AG10803 (cell line): ENCODE measurements around the gene DET1.

Experiments
- DNase-seq: peaks from one replicate; pipeline ENCODE4 v3.0.0; 2010; ENCODE audit warnings: low read depth
- H3K4me3 ChIP-seq: 2 replicates; pipeline ENCODE4 v1.5.1; 2011; ENCODE audit warnings: mild to moderate bottlenecking, low read length, control low read depth
- TF ChIP-seq, protein P1 (sequence below): conservative IDR thresholded peaks from 2 replicates; pipeline ENCODE4 v1.5.1; 2011; ENCODE audit warnings: mild to moderate bottlenecking, low read length, control low read depth, inconsistent platforms

The DET1 gene

DNA sequence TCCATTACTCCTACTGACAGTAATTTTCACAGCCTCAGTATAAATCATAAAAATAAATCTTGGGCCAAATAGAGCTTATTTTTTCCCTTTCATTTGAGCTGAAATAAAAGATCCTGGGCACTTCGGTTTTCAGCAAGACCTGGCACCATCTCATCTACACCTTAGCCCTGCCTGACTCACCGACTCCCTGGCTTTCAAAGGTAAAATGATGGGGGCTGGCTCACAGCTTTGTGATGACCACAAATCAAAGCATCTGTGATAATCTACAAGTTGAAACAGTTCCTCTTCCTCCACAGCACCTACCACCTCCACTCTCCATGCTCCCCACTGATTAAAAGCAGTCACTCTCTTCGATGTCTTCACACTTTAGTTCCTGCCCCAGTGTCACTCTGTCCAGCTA lies 27.6 kb downstream of the DET1 start:
- DNase-seq, result no peak
- TF ChIP-seq, protein P1, sequence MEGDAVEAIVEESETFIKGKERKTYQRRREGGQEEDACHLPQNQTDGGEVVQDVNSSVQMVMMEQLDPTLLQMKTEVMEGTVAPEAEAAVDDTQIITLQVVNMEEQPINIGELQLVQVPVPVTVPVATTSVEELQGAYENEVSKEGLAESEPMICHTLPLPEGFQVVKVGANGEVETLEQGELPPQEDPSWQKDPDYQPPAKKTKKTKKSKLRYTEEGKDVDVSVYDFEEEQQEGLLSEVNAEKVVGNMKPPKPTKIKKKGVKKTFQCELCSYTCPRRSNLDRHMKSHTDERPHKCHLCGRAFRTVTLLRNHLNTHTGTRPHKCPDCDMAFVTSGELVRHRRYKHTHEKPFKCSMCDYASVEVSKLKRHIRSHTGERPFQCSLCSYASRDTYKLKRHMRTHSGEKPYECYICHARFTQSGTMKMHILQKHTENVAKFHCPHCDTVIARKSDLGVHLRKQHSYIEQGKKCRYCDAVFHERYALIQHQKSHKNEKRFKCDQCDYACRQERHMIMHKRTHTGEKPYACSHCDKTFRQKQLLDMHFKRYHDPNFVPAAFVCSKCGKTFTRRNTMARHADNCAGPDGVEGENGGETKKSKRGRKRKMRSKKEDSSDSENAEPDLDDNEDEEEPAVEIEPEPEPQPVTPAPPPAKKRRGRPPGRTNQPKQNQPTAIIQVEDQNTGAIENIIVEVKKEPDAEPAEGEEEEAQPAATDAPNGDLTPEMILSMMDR, result no peak
- no peak overlapping the region for H3K4me3 ChIP-seq

DNA sequence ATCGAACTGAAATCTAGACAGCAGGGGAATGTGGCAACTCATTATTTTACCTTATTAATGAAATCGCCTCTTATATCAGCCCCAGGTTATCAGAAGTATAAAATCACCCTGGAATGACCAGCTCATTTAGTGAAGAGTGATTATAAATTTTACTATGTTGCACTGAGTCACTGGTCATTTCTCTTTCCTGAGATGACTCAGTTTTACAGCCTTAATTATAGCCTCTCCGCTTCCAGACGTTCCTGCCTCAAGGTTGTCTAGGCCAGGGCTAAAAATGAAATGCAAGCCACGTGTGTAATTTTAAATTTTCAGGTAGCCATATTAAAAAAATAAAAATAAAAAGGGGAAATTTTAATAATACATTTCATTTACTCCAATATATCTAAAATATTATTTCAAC lies 33.3 kb downstream of the DET1 start:
- H3K4me3 ChIP-seq, result no peak overlapping the region
- TF ChIP-seq, protein P1, result no peak
- peak; percentile 41 for DNase-seq

DNA sequence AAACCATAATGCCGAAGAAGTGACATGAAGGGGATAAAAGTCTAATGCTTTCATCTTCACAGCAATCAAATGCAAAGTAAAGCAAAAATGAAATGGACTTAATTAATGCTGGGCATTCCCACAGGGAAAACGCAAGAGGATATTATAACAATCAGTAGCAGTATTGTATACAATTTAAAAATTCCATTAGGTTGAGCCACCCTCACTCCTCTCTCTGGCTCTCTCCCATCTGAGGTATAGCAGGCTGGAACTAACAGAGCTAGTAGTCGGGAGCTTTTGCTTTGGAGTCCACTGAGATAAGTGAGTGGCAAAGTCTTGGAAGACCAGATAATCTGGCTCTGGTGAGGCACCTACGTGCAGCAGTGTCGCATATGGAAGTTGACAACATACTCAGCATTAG lies 33.9 kb downstream of the DET1 start:
- H3K4me3 ChIP-seq, result no peak overlapping the region
- TF ChIP-seq, protein P1, result no peak

DNA sequence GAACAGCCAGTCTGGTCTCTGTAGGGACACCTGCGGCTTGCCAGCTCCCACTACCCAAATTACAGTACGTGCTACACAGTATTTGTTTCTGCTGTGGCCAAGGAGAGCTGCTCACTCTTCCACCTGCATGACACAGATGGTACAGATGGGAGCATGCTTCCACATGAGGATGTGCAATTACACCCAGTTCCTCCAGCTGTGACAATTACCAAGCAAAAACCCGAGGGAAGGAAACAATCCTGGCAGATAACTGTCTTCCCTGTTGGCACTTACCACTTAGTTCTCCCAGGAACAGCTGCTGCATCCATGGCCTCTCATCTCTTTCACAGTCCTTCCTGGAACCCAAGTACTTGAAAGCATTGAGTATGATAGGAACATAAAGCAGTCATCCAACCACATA lies 34.4 kb downstream of the DET1 start:
- H3K4me3 ChIP-seq, result no peak overlapping the region
- DNase-seq, result no peak
- TF ChIP-seq, protein P1, result no peak

More for the DNA sequence above, 33.9 kb downstream of the DET1 start:
- no peak for DNase-seq

DNA sequence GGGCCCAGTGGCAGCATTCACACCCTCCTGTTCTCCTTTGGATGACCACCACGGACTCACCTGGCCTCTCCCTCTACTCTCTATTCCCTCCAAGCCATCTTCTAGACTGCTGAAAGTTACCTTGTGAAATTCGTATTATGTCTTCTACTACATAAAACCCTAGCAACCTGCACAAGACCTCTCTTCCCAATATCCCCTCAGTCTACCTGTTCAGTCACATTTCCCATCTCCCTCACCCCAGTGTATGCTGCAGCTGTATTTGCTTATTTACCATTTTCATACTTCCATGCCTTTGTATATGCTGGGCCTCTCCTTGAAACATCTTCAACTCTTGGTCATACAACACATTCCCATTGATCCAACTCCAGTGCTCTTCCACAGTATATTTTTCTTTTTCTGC lies 35.3 kb downstream of the DET1 start:
- TF ChIP-seq, protein P1, result no peak
- no peak for DNase-seq
- H3K4me3 ChIP-seq, result no peak overlapping the region

DNA sequence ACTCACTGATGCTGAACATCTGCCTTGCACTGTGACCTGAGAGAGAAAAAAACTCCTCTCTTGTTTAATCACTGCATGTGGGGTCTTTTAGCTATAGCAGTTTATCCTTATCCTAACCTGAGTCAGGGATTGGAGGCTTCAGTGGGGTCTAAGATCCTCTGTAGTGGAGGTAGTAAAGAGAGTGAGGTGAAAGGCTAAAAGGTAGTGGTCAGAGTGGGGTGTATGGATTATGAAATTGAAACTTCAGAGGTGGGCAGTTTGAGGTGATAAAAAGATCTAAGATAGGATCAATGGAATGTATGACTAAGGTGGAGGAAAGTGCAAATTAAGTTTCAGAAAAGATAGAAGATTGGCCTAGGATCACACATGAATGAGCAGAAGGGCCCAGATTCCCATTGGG lies 36.5 kb downstream of the DET1 start:
- DNase-seq, result no peak
- no peak overlapping the region for H3K4me3 ChIP-seq
- TF ChIP-seq, protein P1, result no peak

DNA sequence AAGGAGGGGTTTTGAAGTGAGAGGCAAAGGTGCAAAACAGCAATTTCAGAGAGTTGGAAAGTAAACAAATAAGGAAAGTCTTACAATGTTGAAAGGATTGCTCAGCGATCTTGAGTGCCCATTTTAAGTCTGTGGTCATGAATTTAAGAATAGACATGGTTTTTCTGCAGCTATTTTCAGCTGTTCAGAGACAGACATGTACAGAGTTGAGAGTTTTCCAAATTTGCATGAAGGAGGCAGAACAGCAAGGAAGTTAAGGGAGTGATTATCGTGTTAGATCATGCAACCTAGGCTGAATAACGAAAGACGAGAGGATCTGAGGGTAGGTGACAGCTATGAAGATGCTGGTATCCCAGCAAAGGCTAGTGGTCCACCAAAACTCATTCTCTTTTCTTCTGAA lies 37.2 kb downstream of the DET1 start:
- H3K4me3 ChIP-seq, result no peak overlapping the region
- DNase-seq, result no peak
- TF ChIP-seq, protein P1, result no peak
